Stimulated activated CD4-positive, alpha-beta T cell treated with anti-CD3 and anti-CD28 coated beads, Interleukin-2, amount 100 ng/mL, for 24 hours (primary cell): Measurements from ENCODE around the gene UBE2O.
A peak's percentile ranks its signal among the peaks of the same experiment; 100 is the strongest.
"Not testable (repeated sequence)": the region's sequence is repeated elsewhere in the genome, so short reads cannot be mapped to it uniquely, and the experiment has no call there.

ENCODE experiments used
- DNase-seq, 2 donors: peaks; one replicate each; pipeline ENCODE4 v3.0.0-alpha.2; 2020

Gene UBE2O

DNA sequence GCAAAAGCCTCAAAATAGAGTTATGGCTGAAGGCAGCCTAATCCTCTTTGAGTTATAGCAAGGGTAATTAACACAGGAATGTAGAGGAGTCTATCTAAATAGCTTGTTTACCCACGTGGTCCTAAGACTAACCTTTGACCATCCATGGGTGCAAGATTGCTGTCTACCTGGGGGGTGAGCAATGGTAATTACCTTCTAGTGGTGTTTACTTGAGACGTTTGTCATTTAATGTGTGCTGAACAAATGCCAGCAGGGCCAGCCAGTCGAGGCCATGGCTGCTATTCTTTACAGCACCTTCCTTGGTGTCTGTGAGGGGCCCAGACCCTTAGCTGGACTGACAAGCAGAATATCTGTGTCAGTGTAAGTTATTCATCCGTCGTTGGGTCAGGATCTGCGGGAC lies 85.3 kb downstream of the UBE2O start:
- DNase-seq, result no peak

DNA sequence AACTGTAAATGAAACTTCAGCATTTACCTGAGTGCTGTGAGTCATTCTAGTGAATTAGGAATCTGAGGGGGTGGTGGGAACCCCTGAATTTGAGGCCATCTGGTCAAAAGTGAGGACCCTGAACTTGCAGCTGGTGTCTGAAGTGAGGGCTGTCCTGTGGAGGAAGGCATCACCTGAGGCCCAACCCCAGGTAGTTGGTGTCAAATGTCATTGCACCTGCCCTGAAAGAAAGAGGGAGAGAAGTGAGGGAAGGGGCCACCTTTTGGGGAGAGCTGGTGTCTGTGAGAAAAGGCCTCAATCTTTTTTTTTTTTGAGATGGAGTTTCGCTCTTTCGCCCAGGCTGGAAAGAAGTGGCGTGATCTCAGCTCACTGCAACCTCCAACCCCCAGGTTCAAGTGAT lies 86.7 kb downstream of the UBE2O start:
- DNase-seq, result no peak

DNA sequence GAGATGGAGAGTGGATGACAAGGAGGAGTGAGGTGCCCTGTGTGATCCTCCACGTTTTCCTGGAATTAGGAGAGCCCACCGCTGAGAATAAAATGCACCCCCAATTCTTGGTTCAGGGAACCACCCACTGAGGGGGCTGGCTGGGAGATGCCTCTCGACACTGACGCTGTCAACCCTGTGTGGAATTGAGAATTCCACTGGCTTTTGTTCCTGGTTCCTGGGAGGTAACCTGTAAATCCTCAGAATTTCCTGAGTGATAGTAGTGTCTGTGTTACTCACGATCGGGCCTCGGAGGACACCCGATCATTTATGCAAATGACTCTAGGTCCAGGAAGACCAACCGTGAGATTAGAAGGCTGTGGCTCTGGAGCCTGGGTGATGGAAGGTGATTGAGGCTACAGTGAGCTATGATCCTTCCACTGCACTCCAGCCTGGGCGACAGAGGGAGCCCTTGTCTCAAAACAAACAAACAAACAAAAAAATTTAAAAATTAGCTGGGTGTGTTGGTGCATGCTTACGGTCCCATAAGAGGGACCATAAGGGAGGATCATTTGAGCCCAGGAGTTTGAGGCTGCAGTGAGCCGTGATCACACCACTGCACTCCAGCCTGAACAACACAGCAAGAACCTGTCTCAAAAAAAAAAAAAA lies 87.6 kb downstream of the UBE2O start:
- DNase-seq, result no peak

- DNase-seq, result no peak
These were observed 89.7 kb downstream of the UBE2O start for GRCh38 chr17:76363107-76363842.

GRCh38 chr17:76360461-76360860 lies 92.5 kb downstream of the UBE2O start:
- DNase-seq, result no peak

GRCh38 chr17:76359776-76360175 lies 93.2 kb downstream of the UBE2O start:
- DNase-seq, result not testable (repeated sequence)

DNA sequence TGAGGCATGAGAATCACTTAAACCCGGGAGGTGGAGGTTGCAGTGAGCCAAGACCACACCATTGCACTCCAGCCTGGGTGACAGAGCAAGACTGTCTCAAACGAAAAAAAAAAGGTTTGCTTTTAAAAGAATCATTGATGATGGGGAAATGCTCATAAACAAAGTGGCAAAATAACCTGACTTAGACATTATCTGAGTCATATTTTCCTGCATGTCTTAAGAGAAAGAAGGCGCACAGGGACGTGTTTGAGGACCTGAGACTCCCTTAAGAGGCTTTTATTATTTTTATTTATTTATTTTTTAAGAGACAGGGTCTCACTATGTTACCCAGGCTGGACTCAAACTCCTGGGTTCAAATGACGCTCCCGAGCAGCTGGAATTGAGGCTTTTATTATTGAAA lies 93.6 kb downstream of the UBE2O start:
- no peak for DNase-seq

DNA sequence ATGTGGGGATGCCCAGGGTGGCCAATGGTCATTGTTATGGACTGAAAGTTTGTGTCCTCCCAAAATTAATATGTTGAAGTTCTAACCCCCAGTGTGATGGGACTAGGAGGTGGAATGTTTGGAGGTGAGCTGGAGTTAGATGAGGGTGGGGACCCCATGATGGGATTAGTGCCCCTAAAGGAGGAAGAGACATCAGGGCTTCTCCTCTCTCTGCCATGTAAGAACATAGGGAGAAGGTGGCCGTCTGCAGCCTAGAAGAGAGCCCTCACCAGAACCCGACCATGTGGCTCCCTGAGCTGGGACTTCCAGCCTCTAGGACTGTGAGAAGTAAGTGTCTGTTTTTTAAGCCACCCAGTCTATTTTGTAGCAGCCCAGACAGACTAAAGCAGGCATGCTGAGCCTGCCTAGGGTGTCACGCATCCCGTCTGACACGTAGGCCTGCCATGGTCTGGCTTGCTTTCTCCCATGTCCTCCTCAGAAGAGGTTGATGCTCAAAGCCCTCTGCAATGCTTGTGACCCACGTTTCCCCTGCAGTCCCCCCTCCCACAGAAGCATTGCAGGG lies 95.3 kb downstream of the UBE2O start:
- no peak for DNase-seq

- no peak for DNase-seq
These were observed 96.0 kb downstream of the UBE2O start for GRCh38 chr17:76356803-76357456.

- no peak for DNase-seq
These were observed 98.1 kb downstream of the UBE2O start for GRCh38 chr17:76354747-76355310.

DNA sequence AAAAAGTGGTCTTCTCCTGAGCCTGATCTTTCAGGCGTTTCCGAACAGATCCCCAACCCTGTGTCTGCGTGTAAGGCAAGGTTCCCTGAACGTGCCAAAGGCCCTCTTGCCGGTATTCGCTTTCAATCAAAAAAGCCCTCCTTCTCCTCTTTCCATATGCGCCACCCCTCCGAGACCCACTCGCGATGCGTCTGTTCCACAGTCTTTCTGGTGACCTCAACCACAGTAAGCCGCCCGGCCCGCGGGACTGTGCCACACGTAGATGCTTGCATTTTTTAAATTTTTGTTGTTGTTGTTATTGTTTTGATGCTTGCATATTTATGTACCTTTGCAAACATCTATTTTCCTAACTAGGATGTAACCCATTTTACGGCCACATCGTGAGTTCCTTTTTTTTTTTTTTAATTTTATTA lies 98.6 kb downstream of the UBE2O start:
- no peak for DNase-seq

DNA sequence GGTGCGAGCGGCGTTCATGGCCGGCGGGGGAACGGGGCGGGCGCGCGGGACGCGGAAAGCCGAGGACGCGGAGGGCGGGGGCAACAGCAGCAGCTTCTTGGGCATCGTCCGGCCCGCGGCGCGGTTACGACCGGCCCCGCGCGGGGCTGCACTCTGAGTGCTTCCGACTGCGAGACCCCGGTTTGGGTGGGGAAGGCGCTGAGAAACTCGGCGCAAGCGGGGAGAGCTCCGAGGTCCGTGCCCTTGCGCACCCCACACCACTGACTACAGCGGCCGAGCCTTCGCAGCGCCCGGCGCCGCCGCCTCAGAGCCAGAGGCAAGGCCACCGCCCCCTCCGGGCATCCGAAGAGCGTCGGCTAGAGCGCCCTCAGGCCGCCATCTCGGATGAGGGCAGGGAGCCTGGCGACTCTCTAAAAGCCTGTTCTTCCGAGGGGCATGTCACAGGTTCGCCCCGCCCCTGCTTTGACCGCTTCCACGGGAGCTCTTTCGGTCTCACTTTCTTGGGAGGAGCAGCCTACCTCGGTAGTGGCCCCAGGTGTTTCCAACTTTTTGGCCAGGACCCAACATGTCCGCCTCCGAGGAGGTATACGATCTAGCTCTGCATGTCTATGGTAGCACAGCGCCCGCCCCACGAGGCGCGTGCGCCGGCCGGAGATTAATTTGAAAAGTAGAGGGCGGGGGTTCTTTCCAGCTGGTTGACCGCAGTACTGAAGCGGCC lies 99.2 kb downstream of the UBE2O start, which contains the start of gene PRPSAP1:
PRPSAP1 (minus strand) TSS at position 318 of the 718 bp plus-strand sequence; CDS start at position 105, 213 bp downstream.
- peak; percentile 83 for DNase-seq

DNA sequence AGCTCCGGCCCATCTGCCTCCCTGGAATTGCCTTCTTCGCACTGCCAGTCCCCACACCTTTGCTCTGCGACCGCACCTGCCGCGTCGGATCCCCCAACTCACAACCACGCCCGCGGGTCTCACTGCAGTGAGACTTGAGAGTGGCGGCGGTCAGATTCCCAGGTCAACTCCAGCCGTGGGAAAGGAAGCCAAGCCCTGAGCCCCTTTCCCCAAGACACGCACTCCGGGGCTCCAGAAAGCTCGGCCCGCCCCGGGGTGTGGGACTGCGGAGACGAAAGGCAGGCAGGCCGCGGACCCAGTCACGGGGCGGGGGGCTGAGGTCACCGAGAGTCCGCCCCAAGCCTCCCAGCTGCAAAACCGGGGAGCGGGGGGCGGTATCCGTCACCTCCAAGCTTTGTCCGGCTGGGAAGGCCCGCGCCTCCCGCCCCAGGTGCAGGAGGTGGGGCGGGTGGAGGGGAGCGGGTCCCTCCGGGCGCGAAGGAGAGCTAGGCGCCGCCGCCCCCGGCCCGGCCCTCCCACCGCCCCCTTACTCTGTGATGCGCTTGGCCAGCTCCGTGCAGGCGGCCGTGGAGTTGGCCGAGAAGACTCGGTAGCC lies 99.9 kb downstream of the UBE2O start:
- DNase-seq, result peak; percentile 30 to 36

- DNase-seq, result no peak
These were observed 101.4 kb downstream of the UBE2O start for GRCh38 chr17:76351526-76352071.

- DNase-seq, result no peak
These were observed 102.5 kb downstream of the UBE2O start for GRCh38 chr17:76350463-76350862.

DNA sequence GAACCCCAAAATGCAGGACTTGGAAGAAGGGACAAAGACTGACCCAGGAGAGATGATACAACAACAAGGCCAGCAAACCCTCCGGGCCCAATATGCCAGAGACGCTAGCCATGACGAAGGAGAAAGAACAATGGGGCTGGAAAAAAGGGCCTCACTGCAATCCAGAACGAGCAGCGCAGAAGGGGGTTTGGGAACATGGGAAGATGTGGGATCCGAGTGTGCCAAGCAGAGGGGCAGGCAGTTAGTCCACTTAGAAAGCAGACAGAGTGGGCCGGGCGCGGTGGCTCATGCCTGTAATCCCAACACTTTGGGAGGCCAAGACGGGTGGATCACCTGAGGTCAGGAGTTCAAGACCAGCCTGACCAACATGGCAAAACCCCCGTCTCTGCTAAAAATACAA lies 106.0 kb downstream of the UBE2O start:
- not testable (repeated sequence) for DNase-seq

DNA sequence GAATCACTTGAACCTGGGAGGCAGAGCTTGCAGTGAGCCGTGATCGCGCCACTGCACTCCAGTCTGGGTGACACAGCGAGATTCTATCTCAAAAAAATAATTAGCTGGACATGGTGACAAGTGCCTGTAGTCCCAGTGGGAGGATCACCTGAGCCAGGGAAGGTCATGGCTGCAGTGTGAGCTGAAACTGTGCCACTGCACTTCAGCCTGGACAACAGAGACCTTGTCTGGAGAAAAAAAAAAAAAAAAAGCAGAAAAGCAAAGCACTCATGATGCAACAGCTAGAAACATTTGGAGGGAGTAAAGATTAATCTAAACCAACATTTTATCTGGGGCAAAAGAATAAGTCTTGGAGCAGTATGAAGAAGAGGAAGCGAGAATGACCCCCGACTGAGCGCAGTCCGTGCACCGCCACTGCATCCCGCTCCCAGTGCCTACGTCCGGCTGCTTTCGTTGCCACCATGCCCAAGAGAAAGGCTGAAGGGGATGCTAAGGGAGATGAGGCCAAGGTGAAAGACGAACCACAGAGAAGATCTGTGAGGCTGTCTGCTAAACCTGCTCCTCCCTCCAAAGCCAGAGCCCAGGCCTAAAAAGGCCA lies 107.5 kb downstream of the UBE2O start:
- no peak for DNase-seq

DNA sequence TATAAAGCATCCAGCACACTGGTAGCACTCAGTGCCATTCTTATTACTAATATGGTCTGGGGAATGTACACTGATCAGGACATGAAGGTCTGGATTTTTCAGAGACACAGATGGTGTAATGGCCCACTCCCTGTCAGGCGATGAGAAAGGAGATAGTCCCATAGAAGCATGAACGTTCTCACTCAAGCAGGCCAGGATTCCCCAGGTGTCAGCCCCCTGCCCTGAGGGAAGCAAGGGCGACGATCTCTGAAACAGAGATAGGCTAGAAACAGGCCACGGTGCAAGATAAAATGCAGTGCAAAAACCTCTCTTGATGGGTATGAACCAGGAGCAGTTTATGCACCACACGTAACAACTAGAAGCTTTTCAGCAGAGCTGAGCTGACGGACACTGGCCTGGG lies 109.8 kb downstream of the UBE2O start:
- no peak for DNase-seq

- DNase-seq, result no peak
These were observed 111.7 kb downstream of the UBE2O start for GRCh38 chr17:76341301-76341700.
